Activated CD8-positive, alpha-beta T cell treated with anti-CD3 and anti-CD28 coated beads, Interleukin-2, amount 10 ng/mL, durations not matched to agents 7 days and 5 days (primary cell): ENCODE data around the gene UNC79. TPM values are rescaled to one million over a fixed set of nuclear protein-coding genes. Genes with fewer than 3 reads are reported as not detected.

Source experiments
- ATAC-seq: fragments of 150-1000 bp; cut with Tn5 transposase; one replicate; pipeline ENCODE4 v1.10.0; 2021; ENCODE audit warnings: moderate library complexity
- CTCF ChIA-PET: fragments of 350-600 bp; sonication (Branson Sonifier 250); formaldehyde crosslinking; loops from one replicate; lab custom pipeline; 2021; ENCODE audit warnings: antibody characterized with exemption; lab: Charles Lee
- POLR2A ChIA-PET: fragments of 350-600 bp; sonication (Branson Sonifier 250); formaldehyde crosslinking; loops from one replicate; lab custom pipeline; 2021; ENCODE audit warnings: antibody characterized with exemption; lab: Charles Lee
- DNase-seq: peaks from one replicate; pipeline ENCODE4 v3.0.0-alpha.2; 2020
- H3K27ac Mint-ChIP-seq: one replicate; pipeline ENCODE4 v1.8.0; 2021; ENCODE audit warnings: mild to moderate bottlenecking, mixed read lengths
- H3K27me3 Mint-ChIP-seq: one replicate; pipeline ENCODE4 v1.8.0; 2021; ENCODE audit warnings: low read depth, mixed read lengths
- H3K36me3 Mint-ChIP-seq: one replicate; pipeline ENCODE4 v1.8.0; 2021; ENCODE audit warnings: low read depth, mixed read lengths
- H3K4me1 Mint-ChIP-seq: one replicate; pipeline ENCODE4 v1.8.0; 2021; ENCODE audit warnings: low read depth, mixed read lengths
- H3K4me3 Mint-ChIP-seq: one replicate; pipeline ENCODE4 v1.8.0; 2021; ENCODE audit warnings: mild to moderate bottlenecking, mixed read lengths
- H3K9me3 Mint-ChIP-seq: one replicate; pipeline ENCODE4 v1.8.0; 2022; ENCODE audit warnings: mixed read lengths; ENCODE audit not compliant: insufficient read depth
- total RNA-seq, 2 experiments: library from RNA; stranded (reverse); gene quantifications; one replicate each; pipeline ENCODE4 v1.2.3, GENCODE V29; 2021

UNC79 gene
- total RNA-seq, 2 experiments from 2014 or later: not detected

GRCh38 chr14:93676416-93676958 lies 245.7 kb downstream of the UNC79 start:
- no peaks in the 10 kb centered on the region for H3K9me3 Mint-ChIP-seq

DNA sequence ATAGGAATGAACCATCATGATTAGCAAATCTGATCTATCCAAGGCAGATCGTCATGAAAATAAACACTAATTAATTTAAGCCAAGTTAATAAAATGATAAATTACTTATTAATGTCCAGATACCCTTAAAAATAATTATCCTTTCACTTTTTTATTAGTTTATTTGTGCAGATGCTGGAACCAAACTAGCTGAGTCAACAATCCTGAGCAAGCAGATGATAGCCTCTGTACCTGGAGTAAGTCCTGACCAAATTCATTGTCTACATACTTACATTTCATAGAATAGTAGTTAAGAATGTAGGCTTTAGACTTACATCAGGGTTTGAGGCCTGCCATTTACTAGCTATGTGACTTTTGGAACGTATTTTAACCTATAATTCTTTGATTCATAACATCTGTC lies 251.7 kb downstream of the UNC79 start:
- H3K4me3 Mint-ChIP-seq: no peak overlapping the region
- H3K4me1 Mint-ChIP-seq: no peaks in the 10 kb centered on the region
- H3K36me3 Mint-ChIP-seq: no peaks in the 10 kb centered on the region
- CTCF ChIA-PET: no interaction called here
- no peaks in the 10 kb centered on the region for H3K9me3 Mint-ChIP-seq
- H3K27me3 Mint-ChIP-seq: peaks cover 12% of the 10 kb centered on the region
- no peak overlapping the region for H3K27ac Mint-ChIP-seq
- POLR2A ChIA-PET: no interaction called here
- no peak for DNase-seq
- ATAC-seq: no peak

More at GRCh38 chr14:93676416-93676958, 245.7 kb downstream of the UNC79 start:
- no peak for DNase-seq
- CTCF ChIA-PET: no interaction called here
- Mint-ChIP-seq H3K27me3 (peaks cover 15% of the 10 kb centered on the region), H3K4me1 (no peaks in the 10 kb centered on the region), H3K4me3 (no peak overlapping the region), H3K36me3 (no peaks in the 10 kb centered on the region), H3K27ac (no peak overlapping the region)
- ATAC-seq: no peak
- POLR2A ChIA-PET: no interaction called here

DNA sequence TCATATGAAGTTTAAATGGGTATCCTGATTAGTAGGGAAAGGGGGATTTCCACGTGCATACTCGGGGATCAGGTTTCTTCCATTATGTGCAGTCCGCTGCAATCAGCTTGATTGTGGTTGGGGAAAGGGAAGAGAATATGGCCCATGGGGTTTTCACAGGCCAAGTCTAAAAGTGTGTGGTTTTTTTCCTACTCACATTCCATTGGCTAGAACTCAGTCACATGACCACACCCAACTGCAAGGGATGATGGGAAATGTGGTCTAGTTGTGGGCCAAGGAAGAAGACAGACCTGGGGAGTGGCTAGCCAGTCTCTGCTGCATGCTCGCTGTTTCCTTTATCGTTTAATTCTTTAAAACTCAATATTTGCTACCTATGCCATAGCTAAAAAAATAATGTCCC lies 252.5 kb downstream of the UNC79 start:
- Mint-ChIP-seq H3K36me3 (no peaks in the 10 kb centered on the region), H3K4me1 (no peaks in the 10 kb centered on the region), H3K27me3 (peaks cover 17% of the 10 kb centered on the region), H3K27ac (no peak overlapping the region), H3K9me3 (no peaks in the 10 kb centered on the region), H3K4me3 (no peak overlapping the region)
- ATAC-seq: no peak
- ChIA-PET CTCF (no interaction called here), POLR2A (no interaction called here)
- no peak for DNase-seq

GRCh38 chr14:93685121-93685895 lies 254.6 kb downstream of the UNC79 start:
- Mint-ChIP-seq H3K4me1 (no peaks in the 10 kb centered on the region), H3K9me3 (no peaks in the 10 kb centered on the region), H3K27me3 (peaks cover 19% of the 10 kb centered on the region), H3K36me3 (no peaks in the 10 kb centered on the region), H3K27ac (no peak overlapping the region), H3K4me3 (no peak overlapping the region)
- ATAC-seq (no peak), DNase-seq (no peak)
- POLR2A ChIA-PET: no interaction called here
- CTCF ChIA-PET: interaction anchor here (1.0 kb wide), 1 partner anchor 255 kb away, joined by 3 read pairs; no protein-coding TSS in a partner anchor

DNA sequence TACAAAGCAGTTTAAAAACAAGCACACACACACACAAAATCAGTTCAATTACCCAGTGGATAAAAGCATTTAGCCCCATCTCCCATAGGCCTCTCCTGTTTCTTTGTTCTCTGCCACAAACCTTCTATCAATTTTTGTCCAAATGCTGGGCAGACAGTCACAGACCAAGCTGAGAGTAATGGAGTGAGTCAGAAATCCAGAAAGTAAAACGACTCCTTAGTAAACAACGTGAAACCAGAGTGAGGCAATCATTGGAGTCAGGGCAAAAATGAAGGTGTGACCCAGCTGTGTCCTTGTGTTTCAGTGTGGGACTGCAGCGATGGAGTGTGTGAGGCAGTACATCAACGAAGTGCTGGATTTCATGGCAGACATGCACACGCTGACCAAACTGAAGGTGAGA lies 255.5 kb downstream of the UNC79 start:
- Mint-ChIP-seq H3K9me3 (no peaks in the 10 kb centered on the region), H3K4me3 (no peak overlapping the region), H3K27ac (no peak overlapping the region), H3K36me3 (no peaks in the 10 kb centered on the region), H3K4me1 (no peaks in the 10 kb centered on the region), H3K27me3 (peaks cover 19% of the 10 kb centered on the region)
- ATAC-seq (no peak), DNase-seq (no peak)
- CTCF ChIA-PET: no interaction called here
- POLR2A ChIA-PET: no interaction called here

- Mint-ChIP-seq H3K4me1 (no peaks in the 10 kb centered on the region), H3K4me3 (no peak overlapping the region), H3K36me3 (no peaks in the 10 kb centered on the region), H3K9me3 (no peaks in the 10 kb centered on the region), H3K27me3 (peaks cover 19% of the 10 kb centered on the region), H3K27ac (no peak overlapping the region)
- no peak for DNase-seq
- CTCF ChIA-PET: no interaction called here
- ATAC-seq: no peak
- POLR2A ChIA-PET: interaction anchor here (0.6 to 1.2 kb wide), 2 partner anchors 112 to 334 kb away, joined by 3 to 4 read pairs; no protein-coding TSS in a partner anchor
Measured at GRCh38 chr14:93688239-93688666, 257.5 kb downstream of the UNC79 start.

GRCh38 chr14:93688820-93689219 lies 258.1 kb downstream of the UNC79 start:
- Mint-ChIP-seq H3K27me3 (peaks cover 19% of the 10 kb centered on the region), H3K27ac (no peak overlapping the region), H3K9me3 (no peaks in the 10 kb centered on the region), H3K4me1 (no peaks in the 10 kb centered on the region), H3K4me3 (no peak overlapping the region), H3K36me3 (no peaks in the 10 kb centered on the region)
- ChIA-PET POLR2A (no interaction called here), CTCF (no interaction called here)
- ATAC-seq (no peak), DNase-seq (no peak)

GRCh38 chr14:93690146-93690545 lies 259.4 kb downstream of the UNC79 start:
- no peaks in the 10 kb centered on the region for H3K9me3 Mint-ChIP-seq
- no peak overlapping the region for H3K27ac Mint-ChIP-seq
- CTCF ChIA-PET: no interaction called here
- POLR2A ChIA-PET: no interaction called here
- no peak overlapping the region for H3K4me3 Mint-ChIP-seq
- peaks cover 19% of the 10 kb centered on the region for H3K27me3 Mint-ChIP-seq
- no peak for DNase-seq
- no peaks in the 10 kb centered on the region for H3K36me3 Mint-ChIP-seq
- no peak for ATAC-seq
- H3K4me1 Mint-ChIP-seq: no peaks in the 10 kb centered on the region

GRCh38 chr14:93691042-93691780 lies 260.5 kb downstream of the UNC79 start:
- no peaks in the 10 kb centered on the region for H3K4me1 Mint-ChIP-seq

GRCh38 chr14:93693914-93694313 lies 263.2 kb downstream of the UNC79 start:
- no peaks in the 10 kb centered on the region for H3K9me3 Mint-ChIP-seq
- POLR2A ChIA-PET: no interaction called here
- H3K4me1 Mint-ChIP-seq: no peaks in the 10 kb centered on the region
- no peak overlapping the region for H3K4me3 Mint-ChIP-seq
- CTCF ChIA-PET: no interaction called here
- ATAC-seq (no peak), DNase-seq (no peak)
- no peaks in the 10 kb centered on the region for H3K36me3 Mint-ChIP-seq
- H3K27me3 Mint-ChIP-seq: peaks cover 2% of the 10 kb centered on the region
- H3K27ac Mint-ChIP-seq: no peak overlapping the region

More at GRCh38 chr14:93691042-93691780, 260.5 kb downstream of the UNC79 start:
- POLR2A ChIA-PET: no interaction called here
- H3K27ac Mint-ChIP-seq: no peak overlapping the region
- peaks cover 12% of the 10 kb centered on the region for H3K27me3 Mint-ChIP-seq
- ATAC-seq: no peak
- no peaks in the 10 kb centered on the region for H3K36me3 Mint-ChIP-seq
- CTCF ChIA-PET: no interaction called here
- H3K4me3 Mint-ChIP-seq: no peak overlapping the region
- no peak for DNase-seq
- no peaks in the 10 kb centered on the region for H3K9me3 Mint-ChIP-seq

- no peak for DNase-seq
- H3K9me3 Mint-ChIP-seq: no peaks in the 10 kb centered on the region
- ChIA-PET POLR2A (no interaction called here), CTCF (no interaction called here)
- H3K4me3 Mint-ChIP-seq: no peak overlapping the region
- no peak overlapping the region for H3K27ac Mint-ChIP-seq
- H3K27me3 Mint-ChIP-seq: peaks cover 6% of the 10 kb centered on the region
- no peak for ATAC-seq
- no peaks in the 10 kb centered on the region for H3K4me1 Mint-ChIP-seq
- H3K36me3 Mint-ChIP-seq: no peaks in the 10 kb centered on the region
Measured at GRCh38 chr14:93700928-93701327, 270.2 kb downstream of the UNC79 start.

DNA sequence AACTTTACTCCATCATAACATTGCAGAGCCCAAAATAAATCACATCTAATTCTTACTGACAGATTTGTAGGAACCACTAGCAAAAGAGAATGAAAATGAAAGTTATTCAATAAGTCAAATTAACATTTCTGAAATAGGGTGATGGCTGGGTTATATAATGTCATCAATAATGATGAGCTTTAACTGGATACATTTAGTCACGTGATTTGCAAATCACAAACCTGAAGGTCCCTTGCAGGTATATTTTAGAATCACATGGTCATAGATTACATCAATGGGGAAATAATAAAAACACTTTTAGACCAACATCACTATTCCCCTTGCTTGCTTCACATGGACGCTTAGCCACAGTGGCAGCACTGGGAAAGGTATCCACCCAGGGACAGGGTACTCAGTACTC lies 270.8 kb downstream of the UNC79 start:
- Mint-ChIP-seq H3K9me3 (no peaks in the 10 kb centered on the region), H3K27me3 (peaks cover 6% of the 10 kb centered on the region), H3K27ac (no peak overlapping the region), H3K36me3 (no peaks in the 10 kb centered on the region), H3K4me3 (no peak overlapping the region), H3K4me1 (no peaks in the 10 kb centered on the region)
- ATAC-seq: no peak
- POLR2A ChIA-PET: no interaction called here
- no peak for DNase-seq
- CTCF ChIA-PET: no interaction called here
